OCI-LY3 (cell line): ENCODE measurements around the gene POU2F1.

ENCODE experiments used
- CTCF ChIP-seq: fragments of 200-600, 300-600 bp; sonication (generic); IDR thresholded peaks from 2 replicates; pipeline ENCODE4 v1.5.1; 2014; ENCODE audit warnings: antibody characterized with exemption, low read length, low read depth
- EZH2phosphoT487 ChIP-seq: fragments of 200-600 bp; shearing (Covaris generic); IDR thresholded peaks from 2 replicates; pipeline ENCODE4 v1.6.1; 2018; ENCODE audit warnings: antibody characterized with exemption, mixed run types, low read depth

GRCh38 chr1:167472752-167473521 lies 252.3 kb downstream of the POU2F1 start:
- TF ChIP-seq CTCF (no peak), EZH2phosphoT487 (no peak)
